HepG2 (cell line): ENCODE results near the gene ENHO. TPM values are rescaled to one million over a fixed set of nuclear protein-coding genes. Genes with fewer than 3 reads are reported as not detected.

ENCODE experiments used
- ATAC-seq: fragments of 200-7000 bp; cut with Tn5 transposase; 3 replicates; pipeline ENCODE4 v1.9.1; 2020; ENCODE audit warnings: mild to moderate bottlenecking, moderate library complexity
- BruUV-seq: library from RNA; stranded (reverse); fragments of 400-500 nt; replicated peaks from 2 replicates; lab custom pipeline; 2021; lab: Mats Ljungman, UMichigan
- CTCF ChIA-PET: fragments of 300-600 bp; formaldehyde crosslinking; extraction: SDS; loops from one replicate; lab custom pipeline; 2021; ENCODE audit warnings: low total read pairs, inconsistent platforms, low intra/inter-chr PET ratio; lab: Yijun Ruan, JAX
- POLR2A ChIA-PET: fragments of 350-600 bp; sonication (Branson Sonifier 250); formaldehyde crosslinking; loops from one replicate; lab custom pipeline; 2020; ENCODE audit warnings: antibody characterized with exemption, inconsistent platforms; lab: Yijun Ruan, JAX
- DNase-seq: peaks from one replicate; pipeline ENCODE4 v3.0.0-alpha.2; 2015; ENCODE audit warnings: low spot score
- FAIRE-seq: peaks from 3 replicates; lab custom pipeline; 2011; peaks lifted over from hg19 to GRCh38; lab: Jason Lieb, UNC
- H2AFZ ChIP-seq: one replicate; pipeline ENCODE4 v1.6.1; 2011; ENCODE audit warnings: low read length, inconsistent platforms
- H3K27ac ChIP-seq: fragments of 300-600 bp; 3 replicates; pipeline ENCODE4 v1.8.0; 2011; ENCODE audit warnings: mixed run types, mild to moderate bottlenecking, mixed read lengths, low read length, inconsistent platforms; ENCODE audit not compliant: insufficient read depth; ENCODE audit errors: extremely low read length
- H3K27me3 ChIP-seq, 2 experiments: fragments of 200-600 bp in 1 of 2; 2 replicates in 1 of 2; 3 replicates in 1 of 2; pipeline versions ENCODE4 v1.6.0 to v1.8.0; 2011; ENCODE audit warnings: low read length in 2 of 2, mild to moderate bottlenecking in 2 of 2, moderate library complexity in 2 of 2, inconsistent platforms in 1 of 2; ENCODE audit not compliant: insufficient read depth in 2 of 2, control insufficient read depth in 1 of 2
- H3K36me3 ChIP-seq, 2 experiments: fragments of 200-600 bp in 1 of 2; replicated peaks in 1 of 2; 2 replicates in 1 of 2; 3 replicates in 1 of 2; pipeline versions ENCODE4 v1.5.1 to v1.8.0; 2011; ENCODE audit warnings: low read length in 2 of 2, inconsistent platforms in 1 of 2; ENCODE audit not compliant: insufficient read depth in 2 of 2, control insufficient read depth in 1 of 2
- H3K4me1 ChIP-seq: 2 replicates; pipeline ENCODE4 v1.5.1; 2012; ENCODE audit warnings: low read length, inconsistent platforms; ENCODE audit not compliant: insufficient read depth
- H3K4me2 ChIP-seq: 2 replicates; pipeline ENCODE4 v1.6.0; 2011; ENCODE audit warnings: low read depth, low read length, inconsistent platforms
- H3K4me3 ChIP-seq, 3 experiments: fragments of 200-600 bp in 1 of 3; sonication (generic), shearing (Covaris generic) in 1 of 3; replicated peaks in 1 of 3; 2 replicates each; pipeline ENCODE4 v1.5.1; 2011 to 2016; ENCODE audit warnings: low read length in 3 of 3, inconsistent platforms in 2 of 3, low read depth in 2 of 3, mild to moderate bottlenecking in 2 of 3, control low read depth in 1 of 3, mixed read lengths in 1 of 3; ENCODE audit not compliant: insufficient read depth in 1 of 3
- H3K79me2 ChIP-seq: one replicate; pipeline ENCODE4 v1.6.1; 2011; ENCODE audit warnings: low read length, inconsistent platforms; ENCODE audit not compliant: insufficient read depth
- H3K9ac ChIP-seq: 2 replicates; pipeline ENCODE4 v1.6.0; 2011; ENCODE audit warnings: mild to moderate bottlenecking, low read depth, low read length, inconsistent platforms; ENCODE audit not compliant: insufficient read depth
- H3K9me3 ChIP-seq: 2 replicates; pipeline ENCODE4 v1.5.1; 2012; ENCODE audit warnings: mild to moderate bottlenecking, low read length
- H4K20me1 ChIP-seq: 2 replicates; pipeline ENCODE4 v1.6.0; 2011; ENCODE audit warnings: inconsistent platforms, mild to moderate bottlenecking, low read length, moderate library complexity; ENCODE audit not compliant: insufficient read depth
- ATF4 ChIP-seq, 2 experiments: fragments of 450-650 bp in 1 of 2; sonication (generic) in 1 of 2; formaldehyde crosslinking; IDR thresholded peaks; 2 replicates each; pipeline versions ENCODE4 v1.5.0 to v1.8.0; 2020 to 2022; ENCODE audit warnings: mild to moderate bottlenecking in 1 of 2, missing genetic modification reagents in 1 of 2
- BHLHE40 ChIP-seq: IDR thresholded peaks from 2 replicates; pipeline ENCODE4 v1.6.1; 2011; ENCODE audit warnings: low read length, improper control_type of control experiment
- CREB3 ChIP-seq: sonication (generic); formaldehyde crosslinking; IDR thresholded peaks from 2 replicates; pipeline ENCODE4 v1.5.0; 2020; ENCODE audit warnings: missing genetic modification reagents
- GATAD2A ChIP-seq: IDR thresholded peaks from 2 replicates; pipeline ENCODE4 v1.6.1; 2016
- GMEB2 ChIP-seq: IDR thresholded peaks from 2 replicates; pipeline ENCODE4 v1.6.1; 2016; ENCODE audit warnings: missing biosample characterization, missing genetic modification reagents, low read depth
- PAX8 ChIP-seq: sonication (generic); formaldehyde crosslinking; IDR thresholded peaks from 2 replicates; pipeline ENCODE4 v1.8.0; 2022; ENCODE audit warnings: mild to moderate bottlenecking, missing genetic modification reagents, borderline replicate concordance
- TGIF2 ChIP-seq: IDR thresholded peaks from 2 replicates; pipeline ENCODE4 v1.6.1; 2016; ENCODE audit warnings: control low read depth, missing compliant biosample characterization
- ZBTB20 ChIP-seq: sonication (generic); formaldehyde crosslinking; IDR thresholded peaks from 2 replicates; pipeline ENCODE4 v1.8.1; 2023; ENCODE audit warnings: missing genetic modification reagents, low read depth, mild to moderate bottlenecking, borderline replicate concordance
- ZFP36L1 ChIP-seq: sonication (generic); formaldehyde crosslinking; IDR thresholded peaks from 2 replicates; pipeline ENCODE4 v1.8.0; 2022; ENCODE audit warnings: mild to moderate bottlenecking, missing genetic modification reagents, moderate library complexity
- ZMYM2 ChIP-seq: sonication (generic); formaldehyde crosslinking; IDR thresholded peaks from 2 replicates; pipeline ENCODE4 v1.8.0; 2022; ENCODE audit warnings: mild to moderate bottlenecking, missing genetic modification reagents
- WGBS: methylation state at CpG from one replicate; pipeline ENCODE4 v1.1.6; 2017; ENCODE audit warnings: low lambda C conversion rate; 5-methylcytosine and 5-hydroxymethylcytosine counted together
- in situ Hi-C: cut with HindIII; loops from 2 replicates; pipeline ENCODE4 v1.10.0; 2017; ENCODE audit warnings: low pct_unique_long_range_greater_than_20kb; ENCODE audit not compliant: extremely low pct_ligation_motif_present
- intact Hi-C: fragments of 100-400 bp; cut with micrococcal nuclease; formaldehyde crosslinking; loops from one replicate; pipeline ENCODE4 v1.10.0; 2022; ENCODE audit not compliant: unreplicated experiment
- polyA plus RNA-seq, 8 experiments: library from polyadenylated mRNA; depleted of rRNA in 3 of 8; stranded (reverse) in 7 of 8; unstranded in 1 of 8; fragments of >200 nt; fragmentation: Illumina TruSeq in 4 of 8; extraction: Trizol in 4 of 8; gene quantifications; 2 replicates each; pipeline versions ENCODE4 v1.2.1 to v1.2.3, GENCODE V29; 2011 to 2016; ENCODE audit warnings: low read depth in 4 of 8, missing spikeins in 1 of 8, mixed read lengths in 1 of 8; ENCODE audit not compliant: insufficient read depth in 1 of 8
- total RNA-seq, 5 experiments: library from RNA; depleted of rRNA; stranded (reverse); fragments of >200 nt; fragmentation: Illumina TruSeq; extraction: Trizol; gene quantifications; 2 replicates each; pipeline ENCODE4 v1.2.3, GENCODE V29; 2016; ENCODE audit warnings: low read depth in 1 of 5

Gene ENHO
- total and polyA plus RNA-seq, 2 of the 13 experiments (the other 11 are each of a cell fraction or from before 2014, with no cell fraction given), result 0.08 to 0.60 TPM

- BruUV-seq, result no TSS peak
Measured at GRCh38 chr9:34568774-34569173, 46.0 kb upstream of the ENHO start.

More at GRCh38 chr9:34568774-34569173, 46.0 kb upstream of the ENHO start:
- in situ Hi-C loops (no loop called here), intact Hi-C loops (no loop called here)
- ChIA-PET CTCF (no interaction called here), POLR2A (no interaction called here)
- peaks cover 8 to 84% of the 10 kb centered on the region in 2 experiments for H3K27me3 ChIP-seq
- WGBS, result 4% methylated on average over 3 of the region's 12 CpGs
- no peak for TF ChIP-seq GATAD2A (CRISPR knock-in tag)
- no peak for TF ChIP-seq TGIF2 (CRISPR knock-in tag)
- TF ChIP-seq CREB3 (CRISPR knock-in tag), result no peak
- no peak for TF ChIP-seq ZFP36L1 (CRISPR knock-in tag)
- TF ChIP-seq ATF4 (CRISPR knock-in tag; IDR thresholded peaks at IDR 0.05), result no peak
- TF ChIP-seq BHLHE40, result no peak
- no peak for TF ChIP-seq PAX8 (CRISPR knock-in tag)
- TF ChIP-seq GMEB2 (CRISPR knock-in tag), result no peak
- TF ChIP-seq ZBTB20 (CRISPR knock-in tag), result no peak
- no peak for TF ChIP-seq ZMYM2
- H3K9ac ChIP-seq, result no peak overlapping the region
- no peak overlapping the region for H3K4me2 ChIP-seq
- H2AFZ ChIP-seq, result no peak overlapping the region
- H3K4me1 ChIP-seq, result no peaks in the 10 kb centered on the region
- no peak overlapping the region for H3K4me3 ChIP-seq
- no peak overlapping the region for H3K27ac ChIP-seq
- H3K36me3 ChIP-seq, result no peaks in the 10 kb centered on the region
- H3K9me3 ChIP-seq, result no peaks in the 10 kb centered on the region
- FAIRE-seq, result no peak
- ATAC-seq, result no peak
- no peaks in the 10 kb centered on the region for H4K20me1 ChIP-seq
- no peaks in the 10 kb centered on the region for H3K79me2 ChIP-seq
- DNase-seq, result no peak
